H1 (cell line): ENCODE results near the gene RPS6KA2. TPM values are rescaled to one million over a fixed set of nuclear protein-coding genes. Genes with fewer than 3 reads are reported as not detected.
A peak's percentile ranks its signal among the peaks of the same experiment; 100 is the strongest.

Experiments used
- CTCF ChIA-PET: fragments of 300-600 bp; sonication (Branson Sonifier 250); formaldehyde crosslinking; loops from one replicate; lab custom pipeline; 2021; ENCODE audit not compliant: partially characterized antibody; lab: Charles Lee
- POLR2A ChIA-PET: fragments of 300-600 bp; sonication (Branson Sonifier 250); formaldehyde crosslinking; loops from one replicate; lab custom pipeline; 2021; ENCODE audit warnings: inconsistent platforms; ENCODE audit not compliant: partially characterized antibody; lab: Charles Lee
- DNase-seq, 2 experiments: peaks; one replicate each; pipeline versions ENCODE4 v3.0.0 to v3.0.0-alpha.2; 2010 to 2022; ENCODE audit warnings: low spot score in 2 of 2, low read depth in 1 of 2, mixed read lengths in 1 of 2
- FAIRE-seq: peaks from 2 replicates; lab custom pipeline; 2011; peaks lifted over from hg19 to GRCh38; lab: Jason Lieb, UNC
- H2AFZ ChIP-seq: 2 replicates; pipeline ENCODE4 v1.8.1; 2012; ENCODE audit warnings: low read length, inconsistent platforms
- H2AK5ac ChIP-seq: 2 replicates; pipeline ENCODE4 v1.6.1; 2013; ENCODE audit warnings: low read depth, low read length
- H2BK120ac ChIP-seq: replicated peaks from 2 replicates; pipeline ENCODE3; 2013; ENCODE audit warnings: low read depth, low read length, inconsistent platforms
- H2BK12ac ChIP-seq: 2 replicates; pipeline ENCODE4 v1.6.1; 2013; ENCODE audit warnings: low read depth, low read length
- H2BK15ac ChIP-seq: 2 replicates; pipeline ENCODE4 v1.6.1; 2013; ENCODE audit warnings: low read length
- H2BK20ac ChIP-seq: 2 replicates; pipeline ENCODE4 v1.6.1; 2013; ENCODE audit warnings: low read length
- H2BK5ac ChIP-seq: 2 replicates; pipeline ENCODE4 v1.6.1; 2013; ENCODE audit warnings: low read depth, low read length
- H3K14ac ChIP-seq: 2 replicates; pipeline ENCODE4 v1.6.1; 2013; ENCODE audit warnings: inconsistent platforms; ENCODE audit not compliant: insufficient read length
- H3K18ac ChIP-seq: 2 replicates; pipeline ENCODE4 v1.6.1; 2013; ENCODE audit warnings: low read length; ENCODE audit errors: extremely low read depth
- H3K23ac ChIP-seq: 2 replicates; pipeline ENCODE4 v1.6.1; 2013; ENCODE audit warnings: inconsistent platforms; ENCODE audit not compliant: insufficient read length
- H3K23me2 ChIP-seq: 2 replicates; pipeline ENCODE4 v1.6.1; 2013; ENCODE audit warnings: low read depth, low read length
- H3K27ac ChIP-seq: 2 replicates; pipeline ENCODE4 v1.6.1; 2011; ENCODE audit warnings: low read depth, low read length, inconsistent platforms
- H3K27me3 ChIP-seq, 4 experiments: replicated peaks in 1 of 4; 1 replicate in 1 of 4; 2 replicates in 3 of 4; pipeline versions ENCODE4 v1.6.1 to v1.8.1; 2011 to 2013; ENCODE audit warnings: low read length in 3 of 4, mild to moderate bottlenecking in 3 of 4, inconsistent platforms in 2 of 4, mixed read lengths in 2 of 4, moderate library complexity in 1 of 4; ENCODE audit not compliant: control insufficient read depth in 3 of 4, insufficient read depth in 3 of 4; ENCODE audit errors: extremely low read depth in 1 of 4
- H3K36me3 ChIP-seq, 4 experiments: 2 replicates each; pipeline versions ENCODE4 v1.6.1 to v1.8.1; 2011 to 2013; ENCODE audit warnings: mild to moderate bottlenecking in 4 of 4, low read length in 3 of 4, moderate library complexity in 2 of 4, control low read depth in 1 of 4, inconsistent platforms in 1 of 4; ENCODE audit not compliant: insufficient read depth in 4 of 4, control insufficient read depth in 2 of 4
- H3K4ac ChIP-seq: replicated peaks from 2 replicates; pipeline ENCODE3; 2013; ENCODE audit warnings: low read length, low read depth, mixed read lengths, inconsistent platforms; ENCODE audit not compliant: insufficient read length
- H3K4me1 ChIP-seq, 4 experiments: replicated peaks in 1 of 4; 1 replicate in 1 of 4; 2 replicates in 3 of 4; pipeline versions ENCODE4 v1.6.1 to v1.8.1; 2011 to 2013; ENCODE audit warnings: low read length in 3 of 4, inconsistent platforms in 2 of 4, mixed read lengths in 1 of 4; ENCODE audit not compliant: insufficient read depth in 4 of 4, control insufficient read depth in 3 of 4
- H3K4me2 ChIP-seq, 2 experiments: 2 replicates each; pipeline versions ENCODE4 v1.6.1 to v1.8.1; 2011 to 2013; ENCODE audit warnings: low read depth in 2 of 2, low read length in 2 of 2, control low read depth in 1 of 2, inconsistent platforms in 1 of 2, mild to moderate bottlenecking in 1 of 2; ENCODE audit not compliant: insufficient read depth in 1 of 2
- H3K4me3 ChIP-seq, 4 experiments: fragments of 200-600, 300-600 bp in 1 of 4; sonication (generic), shearing (Covaris generic), sonication (Bioruptor Twin) in 1 of 4; 2 replicates each; pipeline versions ENCODE4 v1.5.1 to v1.8.1; 2011 to 2016; ENCODE audit warnings: low read length in 4 of 4, low read depth in 3 of 4, control low read depth in 2 of 4, inconsistent platforms in 2 of 4, mild to moderate bottlenecking in 2 of 4, mixed read lengths in 1 of 4, moderate library complexity in 1 of 4; ENCODE audit not compliant: insufficient read depth in 2 of 4; ENCODE audit errors: extremely low read depth in 1 of 4
- H3K56ac ChIP-seq: replicated peaks from 2 replicates; pipeline ENCODE3; 2013; ENCODE audit warnings: low read depth, mild to moderate bottlenecking, mixed read lengths, low read length, inconsistent platforms; ENCODE audit not compliant: insufficient read length
- H3K79me1 ChIP-seq: 2 replicates; pipeline ENCODE4 v1.6.1; 2013; ENCODE audit warnings: low read depth, low read length, control low read depth
- H3K79me2 ChIP-seq, 2 experiments: 2 replicates each; pipeline versions ENCODE4 v1.6.1 to v1.8.1; 2012 to 2013; ENCODE audit warnings: low read length in 2 of 2, mild to moderate bottlenecking in 2 of 2, inconsistent platforms in 1 of 2; ENCODE audit not compliant: insufficient read depth in 2 of 2, control insufficient read depth in 1 of 2
- H3K9ac ChIP-seq, 4 experiments: replicated peaks in 1 of 4; 1 replicate in 1 of 4; 2 replicates in 3 of 4; pipeline versions ENCODE4 v1.6.1 to v1.8.1; 2011 to 2013; ENCODE audit warnings: low read depth in 3 of 4, low read length in 3 of 4, control low read depth in 2 of 4, mild to moderate bottlenecking in 2 of 4, moderate library complexity in 2 of 4, inconsistent platforms in 1 of 4; ENCODE audit errors: extremely low read depth in 1 of 4
- H3K9me3 ChIP-seq, 2 experiments: 2 replicates each; pipeline versions ENCODE4 v1.6.1 to v1.8.1; 2012 to 2013; ENCODE audit warnings: mild to moderate bottlenecking in 2 of 2, moderate library complexity in 2 of 2, control low read depth in 1 of 2, inconsistent platforms in 1 of 2, low read depth in 1 of 2, low read length in 1 of 2, mixed read lengths in 1 of 2; ENCODE audit not compliant: insufficient read depth in 2 of 2
- H4K20me1 ChIP-seq, 2 experiments: replicated peaks in 1 of 2; 2 replicates each; pipeline versions ENCODE3 to v1.8.1; 2011 to 2013; ENCODE audit warnings: inconsistent platforms in 2 of 2, low read length in 2 of 2, mild to moderate bottlenecking in 1 of 2; ENCODE audit not compliant: insufficient read depth in 2 of 2, control insufficient read depth in 1 of 2
- H4K5ac ChIP-seq: 2 replicates; pipeline ENCODE4 v1.6.1; 2013; ENCODE audit warnings: low read length, low read depth, mixed read lengths, inconsistent platforms; ENCODE audit not compliant: insufficient read length
- H4K8ac ChIP-seq: 2 replicates; pipeline ENCODE4 v1.8.0; 2013; ENCODE audit warnings: mild to moderate bottlenecking, moderate library complexity, low read length, inconsistent platforms; ENCODE audit not compliant: insufficient read depth; ENCODE audit errors: extremely low read depth
- H4K91ac ChIP-seq: replicated peaks from 2 replicates; pipeline ENCODE3; 2013; ENCODE audit warnings: low read length, mixed read lengths, inconsistent platforms; ENCODE audit not compliant: insufficient read length
- CBX8 ChIP-seq: fragments of 300-800, 300-1000 bp; sonication (generic); IDR thresholded peaks from 2 replicates; pipeline ENCODE4 v1.7.1; 2016; ENCODE audit warnings: low read depth, low read length, borderline replicate concordance
- CHD2 ChIP-seq: IDR thresholded peaks from 2 replicates; pipeline ENCODE4 v1.6.1; 2012; ENCODE audit warnings: low read length, improper control_type of control experiment
- CREB1 ChIP-seq: IDR thresholded peaks from 2 replicates; pipeline ENCODE4 v1.6.1; 2012; ENCODE audit warnings: inconsistent platforms
- RAD21 ChIP-seq, 2 experiments: IDR thresholded peaks in 1 of 2; conservative IDR thresholded peaks in 1 of 2; 2 replicates each; pipeline ENCODE4 v1.6.1; 2011; ENCODE audit warnings: low read depth in 2 of 2, low read length in 2 of 2, improper control_type of control experiment in 1 of 2, inconsistent platforms in 1 of 2, mild to moderate bottlenecking in 1 of 2, moderate library complexity in 1 of 2
- TBP ChIP-seq: IDR thresholded peaks from 2 replicates; pipeline ENCODE4 v1.6.1; 2011; ENCODE audit warnings: low read depth, low read length, improper control_type of control experiment
- WGBS, 2 experiments: shearing (Covaris generic) in 1 of 2; methylation state at CpG; one replicate each; pipeline versions ENCODE4 v1.1.6 to v1.1.7; 2013 to 2015; ENCODE audit warnings: low lambda C conversion rate in 2 of 2, mixed read lengths in 2 of 2, inconsistent platforms in 1 of 2, low coverage in 1 of 2, missing lambda C conversion rate in 1 of 2; ENCODE audit not compliant: insufficient replicate concordance in 2 of 2, insufficient coverage in 1 of 2, insufficient read length in 1 of 2; ENCODE audit errors: extremely low coverage in 1 of 2, missing lambda C conversion rate in 1 of 2; 5-methylcytosine and 5-hydroxymethylcytosine counted together
- polyA plus RNA-seq, 7 experiments: library from polyadenylated mRNA; depleted of rRNA in 3 of 7; stranded (reverse) in 5 of 7; unstranded in 2 of 7; fragments of >200 nt in 5 of 7; fragments of 200-250 nt in 2 of 7; gene quantifications; 1 replicate in 5 of 7; 2 replicates in 1 of 7; 4 replicates in 1 of 7; pipeline versions ENCODE4 v1.2.1 to v1.2.3, GENCODE V29; 2011 to 2013; ENCODE audit warnings: missing spikeins in 2 of 7, mixed read lengths in 2 of 7
- total RNA-seq: library from RNA; stranded (reverse); fragmentation: NEBNext Ultra II Directional; extraction: Animal tissue kit (Norgen Biotek cat#: 25700); gene quantifications from 2 replicates; pipeline ENCODE4 v1.2.1, GENCODE V29; 2021
- TF ChIP-seq, protein P1 (sequence below), 3 experiments: IDR thresholded peaks; 1 replicate in 2 of 3; 2 replicates in 1 of 3; pipeline versions ENCODE4 v1.5.1 to v1.6.1; 2011; ENCODE audit warnings: low read length in 3 of 3, mild to moderate bottlenecking in 3 of 3, inconsistent platforms in 2 of 3, low read depth in 1 of 3, moderate library complexity in 1 of 3; ENCODE audit not compliant: insufficient read depth in 1 of 3; ENCODE audit errors: control extremely low read depth in 1 of 3
- TF ChIP-seq, protein P2 (sequence below): IDR thresholded peaks from 2 replicates; pipeline ENCODE4 v1.6.1; 2012; ENCODE audit warnings: low read length, inconsistent platforms
- TF ChIP-seq, protein P3 (sequence below): IDR thresholded peaks from 2 replicates; pipeline ENCODE4 v1.6.1; 2012; ENCODE audit warnings: inconsistent platforms

The RPS6KA2 gene
- total and polyA plus RNA-seq, 2 of the 8 experiments (the other 6 are each of a cell fraction or from before 2014, with no cell fraction given) = 8.8 to 25.7 TPM

DNA sequence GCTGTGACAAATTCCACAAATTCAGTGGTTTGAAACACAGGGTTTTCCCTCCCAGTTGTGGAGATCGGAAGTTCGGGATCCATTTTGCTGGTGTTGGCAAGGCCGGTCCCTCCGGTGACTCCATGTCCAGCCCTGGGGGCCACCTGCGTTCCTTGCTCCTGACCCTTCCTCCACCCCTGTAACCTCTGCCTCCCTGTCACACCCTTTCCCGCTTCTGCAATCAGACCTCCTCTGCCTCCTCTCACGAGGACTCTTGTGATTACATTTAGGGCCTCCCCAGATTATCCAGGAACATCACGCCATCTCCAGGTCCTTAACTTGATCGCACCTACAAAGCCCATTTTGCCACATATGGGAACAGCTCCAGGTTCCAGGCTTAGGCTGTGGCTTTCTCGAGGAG lies 12.5 kb downstream of the RPS6KA2 start:
- peak overlapping the region; percentile 50; the same call in 1 of the 2 replicates for H2BK15ac ChIP-seq
- no peak overlapping the region for H4K5ac ChIP-seq
- H4K91ac ChIP-seq = no peak overlapping the region
- peaks cover 0 to 66% of the 10 kb centered on the region in 2 experiments; a peak in 2 of 4 replicates for H3K79me2 ChIP-seq
- no peak for FAIRE-seq
- no peak overlapping the region for H4K8ac ChIP-seq
- peaks cover 0 to 8% (median 4%) of the 10 kb centered on the region in 4 experiments; a peak in 5 of 7 replicates for H3K4me1 ChIP-seq
- no peak overlapping the region for H3K27ac ChIP-seq
- 0 out of 2 replicates have a peak overlapping the region, but pooled peaks have one; percentile 27 for H3K18ac ChIP-seq
- WGBS, 2 experiments = 91% methylated on average over 10 of the region's 10 CpGs; no CpG with 5 or more reads in 1 of the 2 experiments
- no peak for DNase-seq
- H3K14ac ChIP-seq = no peak overlapping the region
- H2AK5ac ChIP-seq = no peak overlapping the region
- H3K4me3 ChIP-seq = no peak overlapping the region
- no peaks in the 10 kb centered on the region; a peak in 2 of 8 replicates for H3K36me3 ChIP-seq
- H3K23me2 ChIP-seq = no peaks in the 10 kb centered on the region
- 0 out of 2 replicates have a peak overlapping the region, but pooled peaks have one; percentile 52 for H2BK5ac ChIP-seq
- POLR2A ChIA-PET = no interaction called here
- H3K79me1 ChIP-seq = peaks cover 13% of the 10 kb centered on the region; the same call in 1 of the 2 replicates
- H3K4ac ChIP-seq = no peak overlapping the region
- H2AFZ ChIP-seq = no peak overlapping the region
- no peak overlapping the region for H3K4me2 ChIP-seq
- CTCF ChIA-PET = interaction anchor here (0.7 to 2.8 kb wide), 3 partner anchors 11 to 82 kb away, joined by 3 to 17 read pairs (median 3); no protein-coding TSS in a partner anchor
- H2BK12ac ChIP-seq = no peak overlapping the region
- H3K56ac ChIP-seq = no peak overlapping the region
- H3K9me3 ChIP-seq = no peaks in the 10 kb centered on the region
- H3K23ac ChIP-seq = no peak overlapping the region
- peaks cover 9 to 16% of the 10 kb centered on the region in 2 experiments for H4K20me1 ChIP-seq
- no peaks in the 10 kb centered on the region for H3K27me3 ChIP-seq
- H2BK120ac ChIP-seq = no peak overlapping the region
- H3K9ac ChIP-seq = no peak overlapping the region
- no peak overlapping the region for H2BK20ac ChIP-seq
- TF ChIP-seq, protein P1, sequence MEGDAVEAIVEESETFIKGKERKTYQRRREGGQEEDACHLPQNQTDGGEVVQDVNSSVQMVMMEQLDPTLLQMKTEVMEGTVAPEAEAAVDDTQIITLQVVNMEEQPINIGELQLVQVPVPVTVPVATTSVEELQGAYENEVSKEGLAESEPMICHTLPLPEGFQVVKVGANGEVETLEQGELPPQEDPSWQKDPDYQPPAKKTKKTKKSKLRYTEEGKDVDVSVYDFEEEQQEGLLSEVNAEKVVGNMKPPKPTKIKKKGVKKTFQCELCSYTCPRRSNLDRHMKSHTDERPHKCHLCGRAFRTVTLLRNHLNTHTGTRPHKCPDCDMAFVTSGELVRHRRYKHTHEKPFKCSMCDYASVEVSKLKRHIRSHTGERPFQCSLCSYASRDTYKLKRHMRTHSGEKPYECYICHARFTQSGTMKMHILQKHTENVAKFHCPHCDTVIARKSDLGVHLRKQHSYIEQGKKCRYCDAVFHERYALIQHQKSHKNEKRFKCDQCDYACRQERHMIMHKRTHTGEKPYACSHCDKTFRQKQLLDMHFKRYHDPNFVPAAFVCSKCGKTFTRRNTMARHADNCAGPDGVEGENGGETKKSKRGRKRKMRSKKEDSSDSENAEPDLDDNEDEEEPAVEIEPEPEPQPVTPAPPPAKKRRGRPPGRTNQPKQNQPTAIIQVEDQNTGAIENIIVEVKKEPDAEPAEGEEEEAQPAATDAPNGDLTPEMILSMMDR (IDR thresholded peaks at IDR 0.05; ENCODE audit: control extremely low read depth in 1 of 3, insufficient read depth in 1 of 3, low read depth in 1 of 3, low read length in 3 of 3) = peak in 1 of 3 experiments; percentile 8; a peak in 1 of 4 replicates
- no peak for TF ChIP-seq TBP
- no peak for TF ChIP-seq CREB1
- TF ChIP-seq CHD2 = no peak
- no peak for TF ChIP-seq CBX8
- TF ChIP-seq, protein P2, sequence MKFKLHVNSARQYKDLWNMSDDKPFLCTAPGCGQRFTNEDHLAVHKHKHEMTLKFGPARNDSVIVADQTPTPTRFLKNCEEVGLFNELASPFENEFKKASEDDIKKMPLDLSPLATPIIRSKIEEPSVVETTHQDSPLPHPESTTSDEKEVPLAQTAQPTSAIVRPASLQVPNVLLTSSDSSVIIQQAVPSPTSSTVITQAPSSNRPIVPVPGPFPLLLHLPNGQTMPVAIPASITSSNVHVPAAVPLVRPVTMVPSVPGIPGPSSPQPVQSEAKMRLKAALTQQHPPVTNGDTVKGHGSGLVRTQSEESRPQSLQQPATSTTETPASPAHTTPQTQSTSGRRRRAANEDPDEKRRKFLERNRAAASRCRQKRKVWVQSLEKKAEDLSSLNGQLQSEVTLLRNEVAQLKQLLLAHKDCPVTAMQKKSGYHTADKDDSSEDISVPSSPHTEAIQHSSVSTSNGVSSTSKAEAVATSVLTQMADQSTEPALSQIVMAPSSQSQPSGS = no peak
- peak; percentile 37 for TF ChIP-seq RAD21 (IDR thresholded peaks at IDR 0.05 in 1 of 2, conservative IDR thresholded peaks at IDR 0.05 in 1 of 2; ENCODE audit: low read depth in 2 of 2, low read length in 2 of 2)
- TF ChIP-seq, protein P3, sequence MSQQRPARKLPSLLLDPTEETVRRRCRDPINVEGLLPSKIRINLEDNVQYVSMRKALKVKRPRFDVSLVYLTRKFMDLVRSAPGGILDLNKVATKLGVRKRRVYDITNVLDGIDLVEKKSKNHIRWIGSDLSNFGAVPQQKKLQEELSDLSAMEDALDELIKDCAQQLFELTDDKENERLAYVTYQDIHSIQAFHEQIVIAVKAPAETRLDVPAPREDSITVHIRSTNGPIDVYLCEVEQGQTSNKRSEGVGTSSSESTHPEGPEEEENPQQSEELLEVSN = no peak
